WERI-Rb-1 (cell line): ENCODE data around the gene PGLYRP2.

ENCODE experiments used
- DNase-seq: peaks from one replicate; pipeline ENCODE4 v3.0.0-alpha.2; 2020
- H3K27ac ChIP-seq: fragments of 250-450 bp; sonication (Bioruptor Pico); 2 replicates; pipeline ENCODE4 v1.5.1; 2020; ENCODE audit warnings: mild to moderate bottlenecking, moderate library complexity
- H3K27me3 ChIP-seq: fragments of 250-450 bp; sonication (Bioruptor Pico); 2 replicates; pipeline ENCODE4 v1.5.1; 2021; ENCODE audit warnings: mild to moderate bottlenecking, low read depth, moderate library complexity; ENCODE audit not compliant: insufficient read depth, severe bottlenecking
- H3K36me3 ChIP-seq: fragments of 250-450 bp; sonication (Bioruptor Pico); 2 replicates; pipeline ENCODE4 v1.5.1; 2020; ENCODE audit warnings: mild to moderate bottlenecking, moderate library complexity
- H3K4me3 ChIP-seq: 2 replicates; pipeline ENCODE4 v1.5.1; 2011; ENCODE audit warnings: low read depth, mild to moderate bottlenecking, control low read depth, low read length
- H3K9me3 ChIP-seq: fragments of 250-450 bp; sonication (Bioruptor Pico); 2 replicates; pipeline ENCODE4 v1.5.1; 2021; ENCODE audit warnings: mild to moderate bottlenecking, moderate library complexity; ENCODE audit not compliant: severe bottlenecking
- TF ChIP-seq, protein P1 (sequence below): IDR thresholded peaks from 2 replicates; pipeline ENCODE4 v1.5.1; 2011; ENCODE audit warnings: low read depth, mild to moderate bottlenecking, control low read depth, inconsistent platforms, low read length

The PGLYRP2 gene

DNA sequence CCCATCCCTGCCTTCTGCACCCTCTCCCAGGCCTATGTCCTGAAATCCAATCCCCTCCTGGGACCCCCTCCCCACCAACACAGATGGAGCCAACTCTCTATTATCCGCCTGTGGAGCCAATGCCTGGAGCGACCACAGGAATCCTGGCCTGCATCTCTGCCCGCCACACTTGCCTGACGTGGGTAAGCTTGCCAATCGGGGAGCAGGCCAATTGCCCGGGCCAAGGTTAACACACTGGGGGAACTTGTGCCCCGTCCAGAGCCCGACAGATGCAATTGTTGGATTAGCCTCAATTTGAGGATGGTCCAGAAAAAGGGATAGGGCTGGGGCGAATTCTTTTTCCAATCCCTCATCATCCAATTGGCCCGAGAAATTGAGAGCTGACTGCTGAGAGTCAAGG is 35.5 kb downstream of the PGLYRP2 start:
- Histone ChIP-seq H3K27ac (no peak overlapping the region), H3K36me3 (no peaks in the 10 kb centered on the region), H3K4me3 (no peak overlapping the region), H3K9me3 (no peaks in the 10 kb centered on the region), H3K27me3 (no peaks in the 10 kb centered on the region)
- TF ChIP-seq, protein P1, sequence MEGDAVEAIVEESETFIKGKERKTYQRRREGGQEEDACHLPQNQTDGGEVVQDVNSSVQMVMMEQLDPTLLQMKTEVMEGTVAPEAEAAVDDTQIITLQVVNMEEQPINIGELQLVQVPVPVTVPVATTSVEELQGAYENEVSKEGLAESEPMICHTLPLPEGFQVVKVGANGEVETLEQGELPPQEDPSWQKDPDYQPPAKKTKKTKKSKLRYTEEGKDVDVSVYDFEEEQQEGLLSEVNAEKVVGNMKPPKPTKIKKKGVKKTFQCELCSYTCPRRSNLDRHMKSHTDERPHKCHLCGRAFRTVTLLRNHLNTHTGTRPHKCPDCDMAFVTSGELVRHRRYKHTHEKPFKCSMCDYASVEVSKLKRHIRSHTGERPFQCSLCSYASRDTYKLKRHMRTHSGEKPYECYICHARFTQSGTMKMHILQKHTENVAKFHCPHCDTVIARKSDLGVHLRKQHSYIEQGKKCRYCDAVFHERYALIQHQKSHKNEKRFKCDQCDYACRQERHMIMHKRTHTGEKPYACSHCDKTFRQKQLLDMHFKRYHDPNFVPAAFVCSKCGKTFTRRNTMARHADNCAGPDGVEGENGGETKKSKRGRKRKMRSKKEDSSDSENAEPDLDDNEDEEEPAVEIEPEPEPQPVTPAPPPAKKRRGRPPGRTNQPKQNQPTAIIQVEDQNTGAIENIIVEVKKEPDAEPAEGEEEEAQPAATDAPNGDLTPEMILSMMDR, result no peak
- no peak for DNase-seq

DNA sequence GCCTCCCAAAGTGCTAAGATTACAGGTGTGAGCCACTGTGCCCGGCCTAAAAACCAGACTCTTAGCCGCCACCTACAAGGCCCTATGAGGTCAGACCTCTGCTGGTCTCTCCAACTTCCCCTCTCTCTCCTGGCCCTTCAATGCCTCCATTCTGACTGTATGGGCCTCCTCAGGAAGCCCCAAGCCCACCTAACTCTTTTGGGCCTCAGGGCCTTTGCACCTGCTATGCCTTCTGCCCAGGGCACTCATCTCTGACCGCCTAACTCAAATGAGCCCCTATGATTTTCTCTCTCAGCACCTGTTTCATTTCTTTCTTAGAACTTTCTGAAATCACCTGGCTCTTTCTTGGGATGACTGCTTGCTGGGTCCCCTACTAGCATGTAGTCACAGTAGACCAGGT is 36.0 kb downstream of the PGLYRP2 start:
- TF ChIP-seq, protein P1, result no peak
- no peaks in the 10 kb centered on the region for H3K27me3 ChIP-seq
- H3K4me3 ChIP-seq, result no peak overlapping the region
- no peaks in the 10 kb centered on the region for H3K9me3 ChIP-seq
- no peak overlapping the region for H3K27ac ChIP-seq
- no peak for DNase-seq
- no peaks in the 10 kb centered on the region for H3K36me3 ChIP-seq

DNA sequence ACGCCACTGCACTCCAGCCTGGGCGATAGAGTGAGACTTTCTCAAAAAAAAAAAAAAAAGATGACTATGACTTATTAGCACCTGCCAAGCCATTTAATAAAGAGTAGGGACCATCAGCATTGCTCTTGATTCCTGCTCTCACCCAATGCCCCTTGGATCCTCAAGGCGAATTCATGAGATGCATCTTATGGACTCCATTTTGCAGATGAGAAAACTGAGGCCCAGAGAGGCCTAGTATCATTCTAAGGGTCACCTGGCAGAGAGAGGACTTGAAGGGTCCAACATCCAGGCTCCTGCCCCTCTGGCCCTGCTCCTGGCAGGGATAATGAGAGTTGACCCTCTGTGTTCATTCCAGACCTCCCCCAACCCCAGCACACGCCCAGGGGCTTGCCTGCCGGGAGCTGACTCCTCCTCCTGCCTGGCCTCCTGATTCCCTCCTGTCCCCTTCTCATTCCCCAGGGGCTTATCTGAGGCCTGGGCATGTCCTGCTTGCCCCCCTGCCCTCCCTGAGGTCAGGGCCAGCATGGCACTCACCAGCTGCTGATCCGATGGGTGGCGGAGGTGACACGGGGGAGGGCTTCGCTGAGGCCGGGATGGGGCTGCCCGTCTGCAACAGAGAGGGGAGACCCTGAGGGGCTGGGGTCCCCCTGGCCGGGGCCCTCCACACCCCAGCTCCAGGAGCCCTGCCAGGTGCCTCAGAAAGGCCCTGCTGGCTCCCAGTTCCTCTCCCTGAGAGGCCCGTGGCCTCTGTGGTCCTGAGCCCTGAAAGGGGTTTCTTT is 37.0 kb downstream of the PGLYRP2 start:
- no peaks in the 10 kb centered on the region for H3K36me3 ChIP-seq
- no peaks in the 10 kb centered on the region for H3K9me3 ChIP-seq
- H3K27me3 ChIP-seq, result no peaks in the 10 kb centered on the region
- no peak overlapping the region for H3K27ac ChIP-seq
- H3K4me3 ChIP-seq, result no peak overlapping the region
- TF ChIP-seq, protein P1, result no peak
- DNase-seq, result no peak

DNA sequence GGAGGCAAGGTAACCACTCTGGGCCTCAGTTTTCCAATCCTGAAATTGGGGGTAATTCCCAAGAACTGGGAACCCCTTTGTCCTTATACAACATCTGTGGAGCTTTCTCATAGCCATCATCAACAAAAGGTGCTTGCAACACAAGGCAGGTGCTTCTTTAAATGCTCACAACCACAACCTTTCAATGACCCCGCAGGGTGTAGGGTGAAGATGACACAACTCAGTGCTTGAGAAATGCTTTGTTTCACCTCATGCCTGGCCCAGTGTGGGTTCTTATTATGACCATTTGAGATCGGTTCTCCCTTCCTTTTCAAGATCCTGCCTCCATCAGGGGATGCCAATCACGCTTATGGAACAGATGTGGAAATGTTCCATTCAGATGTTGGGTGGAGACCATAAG is 38.0 kb downstream of the PGLYRP2 start:
- TF ChIP-seq, protein P1, result no peak
- Histone ChIP-seq H3K27me3 (no peaks in the 10 kb centered on the region), H3K27ac (no peak overlapping the region), H3K36me3 (no peaks in the 10 kb centered on the region), H3K4me3 (no peak overlapping the region), H3K9me3 (no peaks in the 10 kb centered on the region)
- DNase-seq, result no peak

DNA sequence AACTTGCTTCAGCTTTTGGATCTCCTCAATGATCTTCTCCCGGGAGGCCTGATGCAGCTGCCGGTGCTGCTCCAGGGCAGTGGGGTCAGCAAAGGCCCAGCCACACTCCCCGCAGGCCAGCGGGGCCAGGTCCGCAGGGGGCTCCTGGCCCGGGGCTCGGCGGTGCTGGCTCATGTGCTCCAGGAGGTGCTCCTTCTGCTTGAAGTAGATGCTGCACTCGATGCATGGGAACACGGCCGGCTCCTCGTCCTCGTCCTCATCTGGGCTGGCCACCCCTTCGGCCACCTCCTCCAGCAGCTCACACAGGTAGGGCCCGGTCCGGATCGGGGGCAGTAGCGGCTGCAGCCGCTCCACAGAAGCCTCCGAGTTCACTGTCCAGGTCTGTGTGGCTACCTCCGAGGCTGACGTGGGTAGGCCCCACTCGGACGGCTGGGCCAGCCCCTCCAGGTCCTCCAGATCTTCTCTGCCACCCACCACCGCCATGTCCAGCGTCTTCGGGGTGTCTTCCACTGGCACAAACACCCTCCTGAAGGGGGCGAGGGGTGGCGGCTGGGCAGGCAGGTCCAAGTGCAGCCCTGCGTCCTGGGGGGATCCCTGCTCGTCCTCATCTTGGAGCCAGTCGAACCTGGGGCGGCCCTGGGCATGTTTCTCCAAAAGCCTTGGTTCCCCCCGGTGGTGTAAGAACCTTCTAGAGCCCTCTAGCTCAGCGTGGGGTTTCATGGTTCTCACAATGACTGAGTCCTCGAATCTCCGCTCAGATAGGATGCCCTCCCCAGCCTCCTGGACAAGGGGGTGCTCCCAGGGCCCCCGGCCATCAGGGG is 39.3 kb downstream of the PGLYRP2 start:
- Histone ChIP-seq H3K9me3 (no peaks in the 10 kb centered on the region), H3K4me3 (no peak overlapping the region), H3K36me3 (no peaks in the 10 kb centered on the region), H3K27me3 (no peaks in the 10 kb centered on the region), H3K27ac (no peak overlapping the region)
- TF ChIP-seq, protein P1, result no peak
- no peak for DNase-seq
